PC-9 (cell line): ENCODE results near the gene CHMP3.

Source experiments
- EZH2 ChIP-seq: fragments of 200-600 bp; sonication (generic); IDR thresholded peaks from 2 replicates; pipeline ENCODE4 v1.8.0; 2017; ENCODE audit warnings: antibody characterized with exemption, low read depth
- TF ChIP-seq, protein P1 (sequence below): fragments of 200-600 bp; sonication (generic); conservative IDR thresholded peaks from 2 replicates; pipeline ENCODE4 v1.6.1; 2017; ENCODE audit warnings: mixed run types, antibody characterized with exemption, mild to moderate bottlenecking, moderate library complexity

DNA sequence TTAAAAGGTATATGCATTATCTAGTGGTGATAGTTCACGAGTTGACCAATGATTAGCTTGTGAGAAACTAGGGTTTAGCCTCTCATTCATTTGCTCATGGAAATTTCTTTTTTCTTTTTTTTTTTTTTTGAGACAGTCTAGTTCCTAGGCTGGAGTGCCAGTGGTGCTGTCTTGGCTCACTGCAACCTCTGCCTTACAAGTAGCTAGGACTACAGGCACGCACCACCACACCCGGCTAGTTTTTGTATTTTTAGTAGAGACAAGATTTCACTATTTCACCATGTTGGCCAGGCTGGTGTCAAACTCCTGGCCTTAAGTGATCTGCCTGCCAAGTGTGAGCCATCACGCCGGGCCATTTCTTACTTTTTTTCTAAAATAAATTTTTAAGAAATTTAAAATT, 108.1 kb downstream of the CHMP3 start:
- TF ChIP-seq, protein P1, sequence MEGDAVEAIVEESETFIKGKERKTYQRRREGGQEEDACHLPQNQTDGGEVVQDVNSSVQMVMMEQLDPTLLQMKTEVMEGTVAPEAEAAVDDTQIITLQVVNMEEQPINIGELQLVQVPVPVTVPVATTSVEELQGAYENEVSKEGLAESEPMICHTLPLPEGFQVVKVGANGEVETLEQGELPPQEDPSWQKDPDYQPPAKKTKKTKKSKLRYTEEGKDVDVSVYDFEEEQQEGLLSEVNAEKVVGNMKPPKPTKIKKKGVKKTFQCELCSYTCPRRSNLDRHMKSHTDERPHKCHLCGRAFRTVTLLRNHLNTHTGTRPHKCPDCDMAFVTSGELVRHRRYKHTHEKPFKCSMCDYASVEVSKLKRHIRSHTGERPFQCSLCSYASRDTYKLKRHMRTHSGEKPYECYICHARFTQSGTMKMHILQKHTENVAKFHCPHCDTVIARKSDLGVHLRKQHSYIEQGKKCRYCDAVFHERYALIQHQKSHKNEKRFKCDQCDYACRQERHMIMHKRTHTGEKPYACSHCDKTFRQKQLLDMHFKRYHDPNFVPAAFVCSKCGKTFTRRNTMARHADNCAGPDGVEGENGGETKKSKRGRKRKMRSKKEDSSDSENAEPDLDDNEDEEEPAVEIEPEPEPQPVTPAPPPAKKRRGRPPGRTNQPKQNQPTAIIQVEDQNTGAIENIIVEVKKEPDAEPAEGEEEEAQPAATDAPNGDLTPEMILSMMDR, result no peak
- TF ChIP-seq EZH2, result no peak
